NCI-H2196 (cell line): ENCODE results near the gene AARS1.
"Not testable (repeated sequence)": the region's sequence is repeated elsewhere in the genome, so short reads cannot be mapped to it uniquely, and the experiment has no call there.

Source experiments
- DNase-seq: peaks from one replicate; lab custom pipeline; 2025; ENCODE audit not compliant: unreplicated experiment; lab: John Stamatoyannopoulos, UW

The AARS1 gene

GRCh38 chr16:70289229-70290094 is at the start of gene AARS1:
AARS1 (minus strand) TSS chr16:70289506; CDS start chr16:70282763, 6,743 bp downstream.
- DNase-seq = peak; percentile 95

GRCh38 chr16:70337814-70338213 is 48.5 kb upstream of the AARS1 start:
- no peak for DNase-seq

- DNase-seq = not testable (repeated sequence)
Measured at GRCh38 chr16:70332728-70333127, 43.4 kb upstream of the AARS1 start.

GRCh38 chr16:70331588-70332358 is 42.5 kb upstream of the AARS1 start:
- no peak for DNase-seq

- DNase-seq = no peak
Measured at GRCh38 chr16:70331091-70331490, 41.8 kb upstream of the AARS1 start.

- no peak for DNase-seq
Measured at GRCh38 chr16:70324998-70325747, 35.9 kb upstream of the AARS1 start.

- no peak for DNase-seq
Measured at GRCh38 chr16:70320121-70320520, 30.8 kb upstream of the AARS1 start.

- DNase-seq = not testable (repeated sequence)
Measured at GRCh38 chr16:70307726-70308125, 18.4 kb upstream of the AARS1 start.

- no peak for DNase-seq
Measured at GRCh38 chr16:70306880-70307279, 17.6 kb upstream of the AARS1 start.

- no peak for DNase-seq
Measured at GRCh38 chr16:70304892-70305448, 15.7 kb upstream of the AARS1 start.

- no peak for DNase-seq
Measured at GRCh38 chr16:70302745-70303144, 13.4 kb upstream of the AARS1 start.

- no peak for DNase-seq
Measured at GRCh38 chr16:70301121-70301520, 11.8 kb upstream of the AARS1 start.

- DNase-seq = peak; percentile 52
Measured at GRCh38 chr16:70298988-70299938, 10.0 kb upstream of the AARS1 start, which contains the start of gene DDX19B. DDX19B (plus strand) TSS chr16:70299186; CDS start chr16:70299298, 112 bp downstream.

GRCh38 chr16:70295634-70296033 is 6.3 kb upstream of the AARS1 start:
- DNase-seq = no peak

- no peak for DNase-seq
Measured at GRCh38 chr16:70294385-70295025, 5.2 kb upstream of the AARS1 start.

- not testable (repeated sequence) for DNase-seq
Measured at GRCh38 chr16:70292148-70292547, 2.8 kb upstream of the AARS1 start.

- no peak for DNase-seq
Measured at GRCh38 chr16:70290949-70291519, 1.7 kb upstream of the AARS1 start.

- not testable (repeated sequence) for DNase-seq
Measured at GRCh38 chr16:70287304-70287971, 1.9 kb downstream of the AARS1 start.
